NCI-H2107 treated with DMSO at 0.1 percent for 48 hours (cell line): ENCODE results near the gene COL19A1.
A peak's percentile ranks its signal among the peaks of the same experiment; 100 is the strongest.

Experiments
- DNase-seq: peaks from one replicate; lab custom pipeline; 2025; ENCODE audit not compliant: unreplicated experiment; lab: John Stamatoyannopoulos, UW

Gene COL19A1

GRCh38 chr6:70164556-70164955 is 298.2 kb downstream of the COL19A1 start:
- DNase-seq, result no peak

- no peak for DNase-seq
These were observed 300.0 kb downstream of the COL19A1 start for GRCh38 chr6:70166088-70166958.

GRCh38 chr6:70168681-70169377 is 302.5 kb downstream of the COL19A1 start:
- no peak for DNase-seq

- no peak for DNase-seq
These were observed 304.9 kb downstream of the COL19A1 start for GRCh38 chr6:70171236-70171635.

- no peak for DNase-seq
These were observed 305.9 kb downstream of the COL19A1 start for GRCh38 chr6:70172252-70172651.

GRCh38 chr6:70175770-70176169 is 309.4 kb downstream of the COL19A1 start:
- no peak for DNase-seq

GRCh38 chr6:70176842-70177550 is 310.6 kb downstream of the COL19A1 start:
- peak; percentile 18 for DNase-seq

GRCh38 chr6:70180183-70180900 is 314.0 kb downstream of the COL19A1 start:
- DNase-seq, result no peak

- no peak for DNase-seq
These were observed 314.7 kb downstream of the COL19A1 start for GRCh38 chr6:70180901-70181599.

- no peak for DNase-seq
These were observed 317.2 kb downstream of the COL19A1 start for GRCh38 chr6:70183538-70183937.

- no peak for DNase-seq
These were observed 318.4 kb downstream of the COL19A1 start for GRCh38 chr6:70184723-70185122.

GRCh38 chr6:70186461-70186860 is 320.1 kb downstream of the COL19A1 start:
- DNase-seq, result no peak

- DNase-seq, result no peak
These were observed 321.8 kb downstream of the COL19A1 start for GRCh38 chr6:70188202-70188601.

GRCh38 chr6:70194421-70194820 is 328.1 kb downstream of the COL19A1 start:
- no peak for DNase-seq

- no peak for DNase-seq
These were observed 330.2 kb downstream of the COL19A1 start for GRCh38 chr6:70196531-70196930.

GRCh38 chr6:70198785-70199184 is 332.4 kb downstream of the COL19A1 start:
- DNase-seq, result no peak

GRCh38 chr6:70208235-70208790 is 342.0 kb downstream of the COL19A1 start:
- no peak for DNase-seq

GRCh38 chr6:70210462-70210861 is 344.1 kb downstream of the COL19A1 start:
- DNase-seq, result no peak

GRCh38 chr6:70215460-70216108 is 349.2 kb downstream of the COL19A1 start:
- DNase-seq, result no peak

GRCh38 chr6:70216767-70217166 is 350.4 kb downstream of the COL19A1 start:
- no peak for DNase-seq
